GM04503 (cell line): ENCODE data around the gene PACSIN1.

ENCODE experiments used
- DNase-seq: peaks from one replicate; pipeline ENCODE4 v3.0.0-alpha.2; 2012; ENCODE audit warnings: low read depth

The PACSIN1 gene

GRCh38 chr6:34544776-34545471 lies 79.0 kb downstream of the PACSIN1 start:
- no peak for DNase-seq

DNA sequence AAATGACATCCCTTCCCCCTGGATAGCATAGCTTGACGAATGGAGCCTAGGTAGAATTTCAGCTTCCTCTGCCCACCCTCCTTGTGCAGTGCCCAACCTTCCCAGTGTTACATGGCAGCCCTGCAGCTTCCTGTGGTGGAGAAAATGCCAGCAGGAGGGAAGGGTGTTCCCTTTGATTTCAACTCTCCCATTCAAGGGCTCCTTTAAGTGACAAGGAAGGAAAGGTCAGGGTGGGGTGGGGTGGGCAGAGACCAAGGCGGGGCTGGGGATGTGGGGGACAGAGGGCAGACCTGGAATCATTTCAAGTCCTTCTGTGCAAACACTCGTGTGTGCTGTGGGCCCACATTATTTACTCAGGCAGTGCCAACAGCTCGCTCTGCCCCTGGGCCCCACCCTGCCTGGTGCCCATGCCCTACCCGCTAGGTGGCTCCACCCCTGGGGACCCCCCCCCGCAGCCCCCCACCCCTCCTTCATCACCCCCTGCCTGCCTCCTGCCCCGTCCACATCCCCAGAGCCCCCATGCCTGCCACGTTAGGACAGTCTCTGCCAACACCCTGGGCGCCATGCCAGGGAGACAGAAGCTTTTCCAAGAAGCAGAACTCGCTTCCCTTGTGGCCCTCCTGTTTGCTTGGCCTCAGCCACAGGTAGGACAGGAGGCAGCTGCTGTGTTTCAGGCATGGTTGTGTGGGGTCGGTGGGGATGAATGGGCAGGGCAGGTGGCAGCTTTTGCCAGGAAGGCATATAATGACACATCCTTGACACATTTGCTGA lies 80.9 kb downstream of the PACSIN1 start:
- DNase-seq, result no peak

- DNase-seq, result no peak
These were observed 82.1 kb downstream of the PACSIN1 start for GRCh38 chr6:34547701-34548644.

- DNase-seq, result no peak
These were observed 83.3 kb downstream of the PACSIN1 start for GRCh38 chr6:34549026-34549803.

DNA sequence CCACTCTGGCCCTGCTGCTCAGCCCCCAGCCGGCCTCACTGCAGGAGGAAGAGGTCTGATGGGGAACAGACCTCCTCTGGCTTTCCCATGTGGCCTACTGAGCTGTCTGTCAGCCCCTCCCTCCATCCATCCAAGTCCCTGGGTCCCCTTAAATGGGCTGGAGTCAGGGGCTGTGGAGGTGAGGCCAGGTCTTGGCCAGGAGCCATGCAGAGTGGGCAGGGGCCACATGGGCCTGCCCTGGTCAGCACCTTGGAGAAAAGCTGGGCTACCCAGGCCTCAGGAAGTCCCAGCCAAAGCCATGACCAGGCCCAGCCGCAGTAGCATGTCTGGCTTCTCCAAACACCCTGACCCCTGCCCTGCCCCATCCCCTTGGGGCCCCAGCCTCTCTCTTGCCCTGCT lies 83.9 kb downstream of the PACSIN1 start:
- no peak for DNase-seq

DNA sequence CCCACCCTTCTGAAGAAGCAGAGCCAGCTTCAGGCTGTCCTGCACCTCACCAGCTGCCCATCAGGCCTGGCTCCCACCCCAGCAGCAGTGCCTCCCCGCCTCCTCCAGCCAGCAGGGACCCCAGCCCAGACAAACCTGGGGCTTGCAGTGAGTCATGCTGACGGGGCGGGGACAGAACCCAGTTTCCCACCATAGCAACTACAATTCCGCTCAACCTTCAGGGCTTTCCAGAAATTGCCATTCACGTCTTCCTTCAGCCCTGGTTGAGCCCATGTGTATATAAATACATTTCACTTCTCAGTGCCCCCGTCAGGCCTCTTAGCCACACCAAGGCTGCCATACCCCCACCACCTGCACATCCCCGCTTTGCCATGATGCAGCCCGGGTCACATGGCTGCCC lies 85.8 kb downstream of the PACSIN1 start:
- DNase-seq, result no peak

GRCh38 chr6:34552620-34553019 lies 86.7 kb downstream of the PACSIN1 start:
- no peak for DNase-seq

- DNase-seq, result no peak
These were observed 87.3 kb downstream of the PACSIN1 start for GRCh38 chr6:34553146-34553545.

DNA sequence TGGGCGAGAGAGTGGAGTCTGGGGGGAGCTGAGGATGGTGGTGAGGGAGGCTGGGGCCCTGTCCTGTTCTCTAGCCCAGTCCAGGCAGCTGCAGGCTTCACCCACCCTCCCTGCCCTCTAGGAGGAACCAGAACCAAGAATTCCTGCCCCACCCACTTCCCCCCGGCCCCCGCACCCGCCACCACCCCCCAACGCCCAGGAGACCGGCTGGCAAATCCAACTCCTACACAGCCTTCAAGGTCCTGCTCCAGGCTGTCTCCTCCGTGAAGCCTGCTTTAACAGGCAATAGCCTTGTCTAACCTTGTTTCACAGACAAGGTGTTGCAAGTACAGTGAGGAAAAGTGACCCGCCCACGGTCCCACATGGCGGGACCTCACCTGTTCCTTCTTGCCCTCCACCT lies 87.9 kb downstream of the PACSIN1 start:
- no peak for DNase-seq

DNA sequence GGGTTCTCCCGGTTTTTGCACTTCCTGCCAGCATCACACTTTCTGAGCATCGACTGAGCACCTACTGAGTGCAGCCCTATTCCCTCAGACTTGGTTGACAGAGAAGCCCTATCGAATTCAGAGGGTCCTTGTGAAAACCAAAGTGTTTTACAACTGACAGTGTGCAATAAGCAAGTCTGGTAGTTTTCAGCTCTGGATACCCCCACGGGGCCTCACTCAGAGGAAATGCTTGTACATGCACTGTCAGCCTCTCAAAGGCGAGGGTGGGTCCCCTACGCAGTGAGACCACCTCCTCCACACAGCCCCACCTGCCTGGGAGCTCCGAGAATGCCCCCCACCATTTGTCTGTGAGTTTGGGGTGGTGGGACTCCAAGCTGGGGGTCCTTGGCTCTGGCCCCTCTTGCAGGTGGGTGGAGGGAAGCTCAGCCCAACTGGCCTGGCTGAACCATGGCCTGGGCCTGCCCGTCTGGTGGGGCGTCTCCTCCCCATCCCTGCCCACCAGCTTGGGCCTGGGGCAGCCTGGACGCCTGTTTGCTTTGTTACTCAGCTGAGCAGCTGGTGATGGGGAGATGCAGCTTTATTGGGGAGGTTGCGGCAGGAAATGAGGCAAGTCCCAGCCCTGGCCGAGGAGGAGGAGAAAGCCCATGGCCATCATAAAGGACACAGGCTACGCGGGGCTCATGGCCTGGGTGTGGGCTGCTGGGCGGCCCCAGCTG lies 88.6 kb downstream of the PACSIN1 start:
- DNase-seq, result no peak

GRCh38 chr6:34555007-34555322 lies 89.1 kb downstream of the PACSIN1 start:
- DNase-seq, result no peak

DNA sequence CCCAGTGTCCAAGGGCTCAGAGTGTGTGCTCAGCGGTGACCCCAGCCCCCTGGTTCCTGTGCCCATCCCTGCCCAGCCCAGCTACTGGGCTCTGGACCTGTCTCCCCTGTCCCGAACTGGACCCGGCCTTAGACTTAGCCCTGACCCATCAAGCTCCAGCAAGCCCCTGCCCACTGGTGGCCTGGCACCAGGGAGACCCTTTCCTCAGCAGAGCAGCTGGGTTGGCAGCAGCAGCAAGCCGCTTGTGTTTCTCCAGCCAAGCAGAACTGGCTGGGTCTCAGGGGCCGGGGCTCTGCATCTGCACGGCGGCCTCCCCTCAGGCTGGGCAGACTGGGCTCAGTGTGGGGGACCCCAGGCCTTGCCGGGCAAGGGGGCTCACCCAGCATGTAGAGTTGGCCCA lies 89.5 kb downstream of the PACSIN1 start:
- no peak for DNase-seq

DNA sequence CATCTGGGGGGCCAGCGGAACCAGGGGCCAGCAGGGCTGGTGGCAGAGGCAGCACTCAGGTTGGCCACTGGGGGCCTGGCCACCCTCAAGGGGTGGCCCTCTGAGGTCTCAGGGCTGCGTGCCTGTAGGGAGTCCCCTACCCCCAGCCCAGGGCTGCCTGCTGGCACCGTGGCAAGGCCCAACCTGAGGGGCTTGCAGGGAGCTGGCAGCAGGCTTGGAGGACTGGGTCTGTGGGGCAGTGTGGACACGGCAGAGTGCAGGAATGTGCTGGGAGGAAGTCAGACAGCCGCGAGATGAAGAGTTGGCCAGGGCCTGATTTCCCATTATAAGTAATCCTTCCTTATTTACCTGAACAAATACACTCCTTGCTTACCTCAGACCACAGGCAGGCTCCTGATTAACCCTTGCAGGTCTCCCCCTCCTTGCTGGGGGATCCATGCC lies 90.2 kb downstream of the PACSIN1 start, which contains the start of gene SPDEF:
Gene SPDEF, minus strand, starts transcription at position 299 of the 441 bp plus-strand sequence. CDS start 11,874 bp downstream, outside the sequence.
- DNase-seq, result no peak

GRCh38 chr6:34556493-34556892 lies 90.6 kb downstream of the PACSIN1 start:
- no peak for DNase-seq

GRCh38 chr6:34557228-34557627 lies 91.4 kb downstream of the PACSIN1 start:
- DNase-seq, result no peak

DNA sequence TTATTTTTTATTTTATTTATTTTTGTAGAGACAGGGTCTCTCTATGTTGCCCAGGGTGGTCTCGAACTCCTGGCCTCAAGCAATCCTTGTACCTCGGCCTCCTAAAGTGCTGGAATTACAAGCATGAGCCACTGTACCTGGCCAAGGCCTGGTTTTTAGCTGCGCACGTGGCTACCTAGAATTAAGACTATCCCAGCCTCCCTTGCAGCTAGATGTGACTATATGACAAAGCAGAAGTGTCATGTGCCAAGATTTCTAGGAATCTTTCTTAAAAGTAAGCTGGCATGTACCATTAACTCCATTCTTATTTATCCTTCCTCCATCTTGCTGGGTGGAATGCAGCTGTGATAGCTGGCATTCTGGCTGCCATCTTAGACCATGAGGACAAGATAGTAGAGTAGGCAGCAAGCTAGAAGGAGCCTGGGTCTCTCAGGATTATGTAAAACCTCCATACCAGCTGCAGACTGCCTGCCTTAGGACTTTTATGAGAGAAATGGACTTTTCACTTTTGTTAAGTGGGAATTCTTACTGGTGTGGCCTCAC lies 92.4 kb downstream of the PACSIN1 start:
- no peak for DNase-seq

- no peak for DNase-seq
These were observed 93.9 kb downstream of the PACSIN1 start for GRCh38 chr6:34559651-34560365.

GRCh38 chr6:34560366-34561226 lies 94.7 kb downstream of the PACSIN1 start:
- DNase-seq, result no peak

DNA sequence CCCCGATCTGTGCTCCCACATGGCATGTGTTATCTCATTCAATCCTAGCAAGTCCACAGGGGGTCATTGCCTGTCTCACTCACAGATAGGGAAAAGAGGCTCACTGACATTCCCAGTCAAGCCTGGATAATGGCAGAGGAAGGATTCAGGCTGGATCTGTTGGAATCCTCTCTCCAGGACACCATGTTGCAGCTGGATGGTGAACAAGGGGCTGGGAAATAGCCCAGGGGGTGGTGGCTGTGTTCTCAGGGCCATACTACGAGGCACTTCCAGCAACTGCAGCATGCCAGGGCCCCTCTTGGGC lies 95.3 kb downstream of the PACSIN1 start:
- no peak for DNase-seq
